ENCODE measurements around the gene NEK6.
"Not testable (repeated sequence)": the region's sequence is repeated elsewhere in the genome, so short reads cannot be mapped to it uniquely, and the experiment has no call there.

Gene NEK6

GRCh38 chr9:124231095-124231737 is 26.5 kb upstream of the NEK6 start:
- no peak for DNase-seq

- no peak for DNase-seq
These were observed 19.1 kb upstream of the NEK6 start for GRCh38 chr9:124238546-124239140.

DNA sequence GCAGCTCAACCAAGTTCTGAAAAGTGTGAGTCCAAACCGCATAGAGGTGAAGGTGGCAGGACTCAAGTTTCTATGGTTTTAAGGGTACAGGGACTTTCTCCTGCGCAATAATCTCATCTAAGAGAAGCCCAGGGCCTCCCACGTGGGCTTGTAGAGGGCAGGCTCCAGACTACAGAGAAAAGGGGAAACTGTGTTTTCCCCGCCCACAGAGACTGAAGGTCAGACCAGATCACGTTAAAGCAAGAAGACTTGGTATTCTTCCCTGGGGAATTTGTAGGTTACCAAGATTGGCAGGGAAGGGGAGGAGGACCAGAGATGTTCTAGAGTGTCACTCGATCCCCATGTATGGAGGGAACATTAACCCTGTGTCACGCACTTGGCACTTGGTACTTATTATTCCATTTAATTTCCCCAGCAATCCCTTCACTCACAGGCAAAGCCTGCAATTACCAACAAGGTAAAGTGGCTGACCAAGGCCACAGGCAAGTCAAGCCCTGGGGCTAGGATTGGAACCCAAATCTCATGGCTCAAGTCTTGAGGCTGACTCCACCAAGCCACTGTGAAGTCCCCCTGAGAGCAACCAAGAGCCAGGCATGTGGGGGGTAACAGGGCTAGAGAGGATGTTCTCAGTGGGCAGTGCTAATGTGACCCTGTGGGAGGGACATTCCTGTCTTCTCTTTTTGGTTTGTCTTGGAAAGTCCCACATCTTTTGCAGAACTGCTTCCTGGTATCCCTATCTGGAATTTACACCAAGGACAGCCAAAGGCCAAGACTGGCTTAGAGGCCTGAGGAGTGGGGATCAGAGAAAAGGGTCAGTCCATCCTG is 18.3 kb upstream of the NEK6 start:
- DNase-seq, result no peak

- DNase-seq, result no peak
These were observed 15.2 kb upstream of the NEK6 start for GRCh38 chr9:124242331-124243194.

GRCh38 chr9:124247393-124247792 is 10.4 kb upstream of the NEK6 start:
- not testable (repeated sequence) for DNase-seq

DNA sequence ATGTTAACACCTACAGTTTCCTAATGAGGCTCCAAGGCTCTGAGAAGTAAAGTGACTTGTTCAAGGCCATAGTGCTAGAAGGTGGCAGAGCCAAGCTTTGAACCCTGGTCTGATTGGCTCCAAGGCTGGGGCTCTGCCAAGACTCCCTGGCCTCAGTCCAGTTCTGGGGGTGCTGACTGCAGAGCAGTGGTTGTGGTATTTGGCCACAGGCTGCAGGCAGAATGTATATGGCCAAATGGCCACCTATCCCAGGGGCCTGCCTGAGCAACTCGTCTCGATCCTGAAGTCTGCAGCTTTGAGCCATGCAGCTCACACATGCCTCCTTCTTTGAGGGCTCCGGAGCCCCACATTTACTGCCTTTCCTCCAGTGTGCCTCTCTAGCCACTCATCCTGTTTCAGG is 9.7 kb upstream of the NEK6 start:
- DNase-seq, result no peak

DNA sequence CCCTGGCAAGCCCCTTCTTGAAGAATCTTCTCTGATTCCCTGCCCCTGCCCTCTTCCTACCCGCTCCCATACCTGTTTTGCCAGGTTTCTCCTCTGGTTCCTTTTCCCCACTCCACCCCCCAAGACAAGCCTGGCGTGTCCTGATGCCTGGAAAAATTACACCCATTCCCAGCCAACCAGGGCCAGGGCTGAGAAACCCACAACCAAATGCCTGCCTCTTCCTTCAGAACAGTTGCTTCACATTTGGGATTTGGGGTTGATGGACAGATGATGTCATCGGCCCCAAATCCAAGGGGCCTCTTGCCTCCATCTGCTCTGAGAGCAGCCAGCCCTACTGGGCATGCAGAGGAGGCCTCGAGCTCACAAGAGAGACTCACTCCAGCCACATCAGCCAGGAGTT is 8.8 kb upstream of the NEK6 start:
- no peak for DNase-seq

GRCh38 chr9:124251204-124251603 is 6.5 kb upstream of the NEK6 start:
- no peak for DNase-seq

DNA sequence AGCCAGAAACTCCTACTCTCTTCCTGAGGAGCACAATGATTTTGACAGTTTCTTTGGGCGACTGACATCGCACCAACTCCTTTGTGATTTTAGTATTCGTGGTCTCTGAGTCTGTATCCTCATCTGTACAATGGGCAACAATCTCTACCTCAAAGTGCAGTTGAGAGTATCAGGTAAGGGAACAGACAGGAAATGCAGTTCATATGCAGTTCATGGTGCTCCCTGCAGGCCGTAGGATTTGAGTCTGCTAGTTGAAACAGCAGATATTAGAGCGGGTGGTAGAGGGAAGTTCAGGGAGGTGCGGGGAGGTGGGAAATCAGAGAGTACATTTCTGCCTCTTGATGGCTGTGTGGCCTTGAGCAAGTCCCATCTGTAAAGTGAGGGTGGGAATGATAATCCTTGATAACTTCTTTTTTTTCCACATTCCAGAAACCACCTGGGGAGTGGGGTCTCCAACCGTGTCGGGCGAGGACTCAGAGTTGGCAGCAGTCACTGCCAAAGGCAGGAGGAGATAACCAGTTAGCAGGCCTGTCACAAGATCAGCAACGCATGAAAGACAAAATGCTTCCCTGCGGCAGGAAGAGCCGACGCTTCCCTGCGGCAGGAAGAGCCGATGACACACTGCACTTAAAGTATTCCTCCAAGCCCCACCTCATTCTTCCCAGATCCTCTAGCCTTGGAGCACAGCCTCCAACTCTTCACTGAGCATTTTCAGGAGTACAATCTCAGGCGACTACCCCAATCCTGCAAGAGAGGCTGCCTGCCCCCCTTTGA is 6.0 kb upstream of the NEK6 start:
- DNase-seq, result no peak

DNA sequence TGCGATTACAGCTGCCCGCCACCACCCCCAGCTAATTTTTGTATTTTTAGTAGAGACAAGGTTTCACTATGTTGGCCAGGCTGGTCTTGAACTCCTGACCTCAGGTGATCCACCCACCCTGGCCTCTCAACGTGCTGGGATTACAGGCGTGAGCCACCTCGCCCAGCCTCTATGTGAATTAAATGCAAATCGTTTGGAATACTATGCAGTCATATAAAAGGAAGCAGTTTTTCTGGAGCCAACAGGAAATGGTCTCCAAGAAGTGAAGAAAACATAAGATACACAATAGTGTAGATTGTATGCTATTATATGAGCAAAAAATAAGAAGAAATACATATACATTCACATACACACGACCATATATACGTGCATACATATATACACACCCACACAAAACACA is 4.9 kb upstream of the NEK6 start:
- not testable (repeated sequence) for DNase-seq

GRCh38 chr9:124254261-124254682 is 3.5 kb upstream of the NEK6 start:
- DNase-seq, result no peak

DNA sequence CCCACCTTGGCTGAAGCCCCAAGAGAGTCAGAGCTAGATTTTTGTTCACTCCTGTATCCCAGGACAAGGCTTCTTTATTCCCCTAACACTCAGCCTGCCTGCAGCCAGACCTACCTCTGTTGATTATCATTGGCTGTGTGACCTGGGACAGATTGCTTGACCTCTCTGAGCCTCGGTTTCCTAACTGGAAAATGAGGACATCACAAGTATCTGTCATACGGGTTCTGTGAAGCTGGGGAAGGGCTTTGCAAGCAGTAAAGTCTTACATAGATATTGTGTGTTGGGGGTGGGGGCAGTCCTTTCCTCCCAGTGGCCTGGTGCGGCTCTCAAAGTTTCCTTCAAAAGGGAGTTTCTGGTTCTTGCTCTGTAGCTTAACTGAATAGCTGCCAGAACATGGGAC is 2.5 kb upstream of the NEK6 start:
- no peak for DNase-seq

GRCh38 chr9:124256517-124257069 is 1.2 kb upstream of the NEK6 start:
- no peak for DNase-seq

DNA sequence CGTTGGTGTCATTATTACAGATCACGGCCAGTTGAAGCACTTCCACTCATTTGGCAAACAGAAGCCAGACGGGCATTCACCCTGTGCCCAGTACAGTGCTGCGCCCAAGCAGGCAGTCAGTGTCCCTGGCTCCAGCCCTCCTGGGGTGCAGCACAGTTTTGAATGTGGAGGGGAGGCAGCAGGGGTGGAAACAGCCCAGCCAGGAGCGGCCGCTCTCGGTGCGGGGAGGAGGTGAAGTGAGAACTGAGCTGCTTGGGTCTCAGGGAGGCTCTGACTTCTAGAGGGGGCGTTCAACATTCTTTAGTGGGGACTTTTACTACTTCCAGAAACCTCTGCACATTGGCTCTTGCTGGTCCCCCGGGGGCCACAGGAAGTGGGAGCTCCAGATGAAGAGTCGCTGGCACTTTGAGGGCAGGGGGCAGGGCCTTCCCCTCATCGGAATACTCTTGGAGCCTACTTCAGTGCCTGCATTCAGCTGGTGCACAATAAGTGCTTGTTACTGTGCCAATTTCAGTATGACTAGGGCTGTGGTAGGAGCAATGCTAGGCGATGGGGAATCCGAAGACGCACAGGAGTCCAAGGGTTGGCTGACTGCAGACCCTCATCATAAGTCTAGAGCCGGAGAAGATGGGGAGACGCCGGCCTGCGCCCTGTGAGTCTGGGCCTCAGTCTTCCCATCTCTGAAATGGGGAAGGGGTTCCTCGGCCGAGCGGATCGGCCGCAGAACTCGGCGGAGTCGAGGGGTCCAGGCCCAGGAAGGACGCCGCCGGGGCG is 492 bp upstream of the NEK6 start:
- no peak for DNase-seq

GRCh38 chr9:124258607-124259157 is 933 bp downstream of the NEK6 start:
- DNase-seq, result no peak

DNA sequence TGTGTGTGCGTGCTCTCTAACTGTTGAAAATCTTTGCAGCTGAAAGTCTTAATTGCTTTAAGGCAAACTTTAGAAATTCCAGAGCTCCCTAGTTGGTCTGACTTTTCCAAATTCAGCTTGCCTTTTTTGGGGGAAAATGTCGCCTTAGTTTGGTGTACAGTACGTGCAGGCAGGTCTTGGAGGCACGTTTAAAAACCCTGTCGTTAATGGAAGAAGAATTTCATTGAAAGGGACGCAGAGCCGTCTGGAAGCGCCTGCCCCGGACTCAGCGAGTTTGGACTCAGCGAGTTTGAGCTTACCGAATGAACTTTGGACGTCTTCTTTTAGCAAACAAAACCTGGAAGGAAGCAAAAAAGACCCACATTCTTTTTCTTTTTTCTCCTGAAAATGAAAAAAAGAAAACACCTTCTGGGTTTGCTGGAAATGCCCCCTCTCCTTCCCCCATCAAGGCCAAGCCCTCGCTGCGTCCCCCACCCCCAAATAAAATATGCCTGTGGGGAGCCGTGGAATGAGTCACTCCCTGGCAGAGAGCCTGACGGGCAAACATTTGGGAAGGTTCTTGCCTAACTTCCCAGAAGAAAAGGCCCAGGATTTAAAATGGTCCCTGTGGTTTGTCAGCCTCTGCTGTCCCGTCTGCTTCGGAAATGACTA is 1.5 kb downstream of the NEK6 start:
- no peak for DNase-seq

- DNase-seq, result no peak
These were observed 3.2 kb downstream of the NEK6 start for GRCh38 chr9:124260769-124261603.

GRCh38 chr9:124261736-124262648 is 4.2 kb downstream of the NEK6 start:
- DNase-seq, result no peak
